ENCODE results near the gene COL1A1.

Gene COL1A1

GRCh38 chr17:50201276-50201854 is at the start of gene COL1A1:
COL1A1 (minus strand) TSS chr17:50201631; CDS start chr17:50201513, 118 bp downstream.
- ATAC-seq (ENCODE audit: insufficient read depth, low read depth) = no peak
- H4K20me1 ChIP-seq (ENCODE audit: insufficient read depth, low read length) = no peaks in the 10 kb centered on the region; the same call in none of the 2 replicates
- H3K4me3 ChIP-seq (ENCODE audit: low read depth in 1 of 2, low read length in 2 of 2) = peak within 1 kb of the TSS in 1 of 2 experiments; percentile 53; a peak in 2 of 4 replicates
- H3K27me3 ChIP-seq (ENCODE audit: insufficient read depth, low read length, poor library complexity) = peaks cover 40% of the 10 kb centered on the region
- H3K79me2 ChIP-seq (ENCODE audit: insufficient read depth, low read length) = no peaks in the 10 kb centered on the region
- H3K4me2 ChIP-seq (ENCODE audit: insufficient read depth, low read length) = peak within 1 kb of the TSS; percentile 76
- TF ChIP-seq EZH2 (IDR thresholded peaks at IDR 0.05; ENCODE audit: borderline replicate concordance, low read depth, low read length, severe bottlenecking) (no peak), CTCF (IDR thresholded peaks at IDR 0.05; ENCODE audit: borderline replicate concordance, extremely low read depth, low read length, poor library complexity, severe bottlenecking) (no peak)
- peaks cover 14% of the 10 kb centered on the region for H3K4me1 ChIP-seq (ENCODE audit: insufficient read depth, low read length)
- no peak within 1 kb of the TSS for H3K27ac ChIP-seq (ENCODE audit: low read length)
- H3K9ac ChIP-seq (ENCODE audit: low read depth, low read length) = peak within 1 kb of the TSS; percentile 38
- H2AFZ ChIP-seq (ENCODE audit: low read depth, low read length) = peak within 1 kb of the TSS; percentile 60
- DNase-seq = no peak
- no peaks in the 10 kb centered on the region for H3K9me3 ChIP-seq (ENCODE audit: insufficient read depth, low read length, severe bottlenecking)
- H3K36me3 ChIP-seq (ENCODE audit: insufficient read depth, low read length) = no peaks in the 10 kb centered on the region

- H3K79me2 ChIP-seq (ENCODE audit: insufficient read depth, low read length) = no peaks in the 10 kb centered on the region
- DNase-seq = no peak
- ATAC-seq (ENCODE audit: insufficient read depth, low read depth) = no peak
- H3K4me1 ChIP-seq (ENCODE audit: insufficient read depth, low read length) = no peaks in the 10 kb centered on the region
- H3K9me3 ChIP-seq (ENCODE audit: insufficient read depth, low read length, severe bottlenecking) = peaks cover 15% of the 10 kb centered on the region
- H4K20me1 ChIP-seq (ENCODE audit: insufficient read depth, low read length) = no peaks in the 10 kb centered on the region
- no peak overlapping the region for H3K4me3 ChIP-seq (ENCODE audit: low read depth in 1 of 2, low read length in 2 of 2)
- H3K27me3 ChIP-seq (ENCODE audit: insufficient read depth, low read length, poor library complexity) = no peaks in the 10 kb centered on the region
- no peak overlapping the region for H3K4me2 ChIP-seq (ENCODE audit: insufficient read depth, low read length)
- no peak for TF ChIP-seq CTCF (IDR thresholded peaks at IDR 0.05; ENCODE audit: borderline replicate concordance, extremely low read depth, low read length, poor library complexity, severe bottlenecking)
- H3K9ac ChIP-seq (ENCODE audit: low read depth, low read length) = no peak overlapping the region
- H3K27ac ChIP-seq (ENCODE audit: low read length) = no peak overlapping the region
- no peak overlapping the region for H2AFZ ChIP-seq (ENCODE audit: low read depth, low read length)
- no peaks in the 10 kb centered on the region for H3K36me3 ChIP-seq (ENCODE audit: insufficient read depth, low read length)
These were observed 46.8 kb upstream of the COL1A1 start for GRCh38 chr17:50248255-50248654.

GRCh38 chr17:50244771-50245170 is 43.3 kb upstream of the COL1A1 start:
- TF ChIP-seq EZH2 (IDR thresholded peaks at IDR 0.05; ENCODE audit: borderline replicate concordance, low read depth, low read length, severe bottlenecking) = no peak
- TF ChIP-seq CTCF (IDR thresholded peaks at IDR 0.05; ENCODE audit: borderline replicate concordance, extremely low read depth, low read length, poor library complexity, severe bottlenecking) = no peak
- Histone ChIP-seq H3K4me2 (ENCODE audit: insufficient read depth, low read length) (no peak overlapping the region), H3K4me1 (ENCODE audit: insufficient read depth, low read length) (no peaks in the 10 kb centered on the region), H3K36me3 (ENCODE audit: insufficient read depth, low read length) (no peaks in the 10 kb centered on the region), H4K20me1 (ENCODE audit: insufficient read depth, low read length) (no peaks in the 10 kb centered on the region), H3K79me2 (ENCODE audit: insufficient read depth, low read length) (no peaks in the 10 kb centered on the region), H3K9ac (ENCODE audit: low read depth, low read length) (no peak overlapping the region), H3K4me3 (ENCODE audit: low read depth in 1 of 2, low read length in 2 of 2) (no peak overlapping the region), H3K27ac (ENCODE audit: low read length) (no peak overlapping the region), H2AFZ (ENCODE audit: low read depth, low read length) (no peak overlapping the region), H3K27me3 (ENCODE audit: insufficient read depth, low read length, poor library complexity) (no peaks in the 10 kb centered on the region), H3K9me3 (ENCODE audit: insufficient read depth, low read length, severe bottlenecking) (peaks cover 15% of the 10 kb centered on the region)
- no peak for DNase-seq
- no peak for ATAC-seq (ENCODE audit: insufficient read depth, low read depth)

Measured in DND-41 (cell line).